ENCODE data around the gene MTHFS. TPM values are rescaled to one million over a fixed set of nuclear protein-coding genes. Genes with fewer than 3 reads are reported as not detected.
A peak's percentile ranks its signal among the peaks of the same experiment; 100 is the strongest.
"Not testable (repeated sequence)": the region's sequence is repeated elsewhere in the genome, so short reads cannot be mapped to it uniquely, and the experiment has no call there.

The MTHFS gene
- total RNA-seq (2014; rRNA removed; shearing (Covaris generic)): 17.5 and 19.0 TPM in 2 replicates

DNA sequence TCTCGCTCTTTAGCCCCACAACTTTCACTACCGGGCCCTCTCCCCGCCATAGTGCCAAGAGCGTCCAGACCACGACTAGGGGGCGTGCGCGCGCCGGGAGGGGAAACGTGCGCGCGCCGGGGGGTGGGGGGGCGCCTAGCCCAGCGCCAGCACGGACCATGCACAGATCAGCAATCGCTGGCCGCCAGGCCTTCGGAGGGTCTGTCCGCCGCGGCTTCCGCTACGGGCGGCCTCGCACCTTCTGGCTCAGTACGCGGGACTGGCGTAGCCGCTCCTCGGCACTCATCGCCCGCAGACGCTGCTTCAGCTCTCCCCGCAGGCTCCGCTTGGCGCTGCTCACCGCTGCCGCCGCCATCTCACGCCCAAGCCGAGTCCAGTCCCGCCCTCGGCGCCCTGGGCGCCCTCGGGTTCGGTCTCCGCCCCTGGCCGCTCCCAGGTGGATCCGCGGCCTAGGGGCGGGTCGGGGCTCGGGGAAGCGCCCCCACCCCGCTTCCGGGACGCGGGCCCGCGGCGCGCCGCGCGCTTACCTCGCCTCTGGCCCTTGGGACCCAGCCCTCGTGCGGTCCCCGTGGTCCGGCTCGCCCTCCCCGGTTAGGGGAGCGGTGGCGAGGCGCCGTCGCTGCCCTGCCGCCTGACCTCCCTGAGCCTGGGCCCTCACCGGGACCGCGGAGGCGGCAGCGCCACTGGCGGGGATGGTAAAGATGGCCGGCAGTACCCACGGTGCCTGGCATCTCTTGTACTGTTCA lies at the start of gene MTHFS:
TSS of gene MTHFS (minus strand) at position 381 of the 746 bp plus-strand sequence. CDS start at position 355, 26 bp downstream.
- Histone ChIP-seq H3K4me3 (peak within 1 kb of the TSS; percentile 77), H3K36me3 (no peaks in the 10 kb centered on the region), H3K9me3 (replicated peaks) (no peaks in the 10 kb centered on the region; the same call in 1 of the 2 replicates), H3K4me1 (peaks cover 4% of the 10 kb centered on the region; the same call in 1 of the 2 replicates), H3K27me3 (no peaks in the 10 kb centered on the region), H3K27ac (peak within 1 kb of the TSS; percentile 87)
- peak; percentile 79 to 86 for DNase-seq

DNA sequence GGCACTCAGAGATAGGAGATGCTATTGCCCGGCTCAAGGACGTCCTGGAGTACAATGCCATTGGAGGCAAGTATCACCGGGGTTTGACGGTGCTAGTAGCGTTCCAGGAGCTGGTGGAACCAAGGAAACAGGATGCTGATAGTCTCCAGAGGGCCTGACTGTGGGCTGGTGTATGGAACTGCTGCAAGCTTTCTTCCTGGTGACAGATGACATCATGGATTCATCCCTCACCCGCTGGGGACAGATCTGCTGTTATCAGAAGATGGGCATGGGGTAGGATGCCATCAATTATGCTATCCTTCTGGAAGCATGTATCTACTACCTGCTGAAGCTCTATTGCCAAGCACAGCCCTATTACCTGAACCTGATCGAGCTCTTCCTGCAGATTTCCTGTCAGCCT lies 47.8 kb upstream of the MTHFS start:
- Histone ChIP-seq H3K36me3 (no peaks in the 10 kb centered on the region), H3K27me3 (no peaks in the 10 kb centered on the region), H3K4me3 (no peak overlapping the region), H3K4me1 (no peaks in the 10 kb centered on the region), H3K9me3 (replicated peaks) (no peaks in the 10 kb centered on the region), H3K27ac (no peak overlapping the region)
- no peak for DNase-seq

DNA sequence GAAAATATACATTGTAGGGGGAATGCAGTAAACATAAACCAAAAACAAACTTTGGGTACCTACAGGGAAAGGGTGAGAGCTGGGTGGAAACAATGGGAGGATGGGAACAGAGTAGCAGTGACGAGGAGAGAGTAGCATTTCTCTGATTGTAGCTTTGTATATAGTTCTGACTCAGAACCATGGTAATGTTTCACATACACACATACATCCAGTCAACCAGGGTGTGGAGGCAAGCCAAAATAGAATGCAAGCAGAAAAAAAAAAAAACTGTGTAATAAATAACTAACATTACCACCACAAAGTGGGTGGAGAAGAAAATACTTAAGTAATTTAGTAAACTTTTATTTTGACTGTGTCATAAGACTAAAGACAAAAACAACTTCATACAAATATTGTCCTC lies 47.0 kb upstream of the MTHFS start:
- no peaks in the 10 kb centered on the region for H3K36me3 ChIP-seq
- H3K9me3 ChIP-seq (replicated peaks): no peaks in the 10 kb centered on the region
- no peaks in the 10 kb centered on the region for H3K4me1 ChIP-seq
- no peak for DNase-seq
- no peaks in the 10 kb centered on the region for H3K27me3 ChIP-seq
- no peak overlapping the region for H3K27ac ChIP-seq
- no peak overlapping the region for H3K4me3 ChIP-seq

DNA sequence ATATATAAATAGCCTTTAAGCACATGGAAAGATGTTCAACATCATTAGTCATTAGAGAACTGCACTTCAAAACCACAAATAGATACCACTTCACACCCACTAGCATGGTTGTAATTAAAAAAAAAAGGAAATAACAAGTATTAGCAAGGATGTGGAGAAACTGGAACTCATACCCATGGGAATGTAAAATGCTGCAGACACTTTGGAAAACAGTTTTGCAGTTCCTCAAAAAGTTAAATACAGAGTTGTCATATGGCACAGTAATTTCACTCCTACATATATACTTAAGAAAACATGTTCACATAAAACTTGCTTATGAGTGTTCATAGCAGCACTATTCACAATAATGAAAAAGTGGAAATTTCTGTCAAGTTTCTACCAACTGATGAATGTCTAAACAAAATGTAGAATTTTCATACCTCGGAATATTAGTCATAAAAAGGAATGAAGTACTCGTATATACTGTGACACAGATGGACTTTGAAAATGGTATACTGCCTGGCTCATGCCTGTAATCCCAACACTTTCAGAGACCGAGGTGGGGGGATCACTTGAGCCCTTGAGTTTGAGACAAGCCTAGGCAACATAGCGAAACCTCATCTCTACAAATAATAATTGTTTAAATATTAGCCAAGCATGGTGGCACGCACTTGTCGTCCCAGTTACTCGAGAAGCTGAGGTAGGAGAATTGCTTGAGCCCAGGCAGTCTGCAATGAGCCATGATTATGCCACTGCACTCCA lies 46.1 kb upstream of the MTHFS start:
- Histone ChIP-seq H3K4me3 (no peak overlapping the region), H3K36me3 (no peaks in the 10 kb centered on the region), H3K9me3 (replicated peaks) (no peaks in the 10 kb centered on the region), H3K27me3 (no peaks in the 10 kb centered on the region), H3K4me1 (no peaks in the 10 kb centered on the region), H3K27ac (no peak overlapping the region)
- DNase-seq: no peak

DNA sequence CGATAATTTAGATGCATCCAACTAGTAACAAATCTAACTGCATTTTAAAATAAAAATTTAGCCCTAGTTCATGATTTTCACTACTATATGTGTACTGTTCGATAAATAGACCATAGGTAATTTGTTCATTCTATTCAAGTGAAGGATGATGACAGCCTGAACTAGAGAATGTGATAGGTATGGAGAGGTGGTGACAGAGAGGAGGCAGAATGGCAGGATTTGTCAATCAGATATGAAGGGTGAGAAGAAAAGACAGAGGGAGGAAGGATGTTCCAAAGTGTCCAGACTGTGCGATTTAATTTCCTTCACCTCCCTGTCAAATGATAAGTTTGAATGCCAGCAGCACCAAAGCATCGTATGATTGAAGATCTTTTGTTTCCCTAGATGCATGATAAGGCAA lies 42.6 kb upstream of the MTHFS start:
- H3K27me3 ChIP-seq: no peaks in the 10 kb centered on the region
- no peaks in the 10 kb centered on the region for H3K36me3 ChIP-seq
- H3K4me1 ChIP-seq: no peaks in the 10 kb centered on the region
- no peak for DNase-seq
- no peaks in the 10 kb centered on the region for H3K9me3 ChIP-seq (replicated peaks)
- H3K27ac ChIP-seq: no peak overlapping the region
- H3K4me3 ChIP-seq: no peak overlapping the region

DNA sequence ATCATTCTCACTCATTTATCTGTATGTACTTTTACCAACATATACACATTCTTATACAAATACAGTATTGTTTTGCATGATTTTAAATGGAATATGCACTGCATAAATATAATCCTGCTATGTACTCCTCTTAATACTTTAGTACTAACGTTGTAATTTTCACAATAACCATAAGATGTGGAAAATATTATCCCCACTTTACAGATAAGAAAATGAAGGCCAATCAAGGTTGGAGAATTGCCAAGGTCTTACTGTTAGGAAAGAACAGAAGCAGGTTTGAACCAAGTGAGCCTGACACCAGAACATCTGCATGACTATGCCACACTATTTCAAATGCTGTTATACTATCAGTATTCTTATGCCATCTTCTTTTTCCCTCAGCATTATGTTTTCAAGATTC lies 41.3 kb upstream of the MTHFS start:
- Histone ChIP-seq H3K36me3 (no peaks in the 10 kb centered on the region), H3K4me3 (no peak overlapping the region), H3K4me1 (no peaks in the 10 kb centered on the region), H3K27ac (no peak overlapping the region), H3K27me3 (no peaks in the 10 kb centered on the region), H3K9me3 (replicated peaks) (no peaks in the 10 kb centered on the region)
- no peak for DNase-seq

DNA sequence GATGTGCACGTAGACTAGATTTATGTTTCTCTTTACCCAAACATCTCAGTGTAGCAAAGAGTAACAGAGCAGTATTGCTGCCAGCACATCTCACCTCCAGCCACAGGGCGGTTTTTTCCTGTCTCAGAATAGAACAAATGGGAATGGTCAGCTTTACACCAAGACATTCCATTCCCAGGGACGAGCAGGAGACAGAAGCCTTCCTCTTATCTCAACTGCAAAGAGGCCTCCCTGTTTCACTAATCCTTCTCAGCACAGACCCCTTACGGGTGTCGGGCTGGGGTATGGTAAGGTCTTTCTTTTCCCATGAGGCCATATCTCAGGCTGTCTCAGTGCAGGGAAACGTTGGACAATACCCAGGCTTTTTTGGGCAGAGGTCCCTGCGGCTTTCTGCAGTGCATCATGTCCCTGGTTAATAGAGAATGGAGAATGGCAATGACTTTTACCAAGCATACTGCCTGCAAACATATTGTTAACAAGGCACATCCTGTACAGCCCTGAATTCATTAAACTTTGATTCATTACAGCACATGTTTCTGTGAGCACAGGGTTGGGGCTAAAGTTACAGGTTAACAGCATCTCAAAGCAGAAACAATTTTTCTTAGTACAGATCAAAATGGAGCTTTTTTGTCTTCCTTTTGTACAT lies 38.9 kb upstream of the MTHFS start:
- not testable (repeated sequence) for H3K36me3 ChIP-seq; DNase-seq; H3K4me3 ChIP-seq; H3K27ac ChIP-seq; H3K4me1 ChIP-seq; H3K27me3 ChIP-seq; H3K9me3 ChIP-seq (replicated peaks)

DNA sequence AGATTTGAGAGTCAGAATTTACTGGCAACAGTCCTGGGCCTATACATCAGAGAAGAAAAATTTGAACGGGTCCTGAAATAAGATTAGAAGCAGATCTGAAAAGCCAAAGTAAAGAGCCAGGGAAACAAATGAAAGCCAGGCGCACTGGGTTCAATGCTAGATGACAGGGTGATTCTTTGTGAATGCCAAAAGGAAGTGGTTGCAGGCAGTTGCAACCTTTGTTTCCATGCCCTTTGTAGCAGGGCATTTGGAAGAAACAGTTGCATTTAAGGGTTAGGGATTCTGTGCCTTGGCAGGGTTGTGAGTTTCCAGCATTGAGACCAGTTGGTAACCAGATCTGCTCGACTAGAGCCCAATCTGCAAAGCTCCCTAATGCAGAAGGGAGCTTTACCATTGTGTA lies 36.4 kb upstream of the MTHFS start:
- no peaks in the 10 kb centered on the region for H3K27me3 ChIP-seq
- no peak overlapping the region for H3K27ac ChIP-seq
- no peak for DNase-seq
- no peaks in the 10 kb centered on the region for H3K36me3 ChIP-seq
- no peaks in the 10 kb centered on the region for H3K9me3 ChIP-seq (replicated peaks)
- no peaks in the 10 kb centered on the region for H3K4me1 ChIP-seq
- no peak overlapping the region for H3K4me3 ChIP-seq

DNA sequence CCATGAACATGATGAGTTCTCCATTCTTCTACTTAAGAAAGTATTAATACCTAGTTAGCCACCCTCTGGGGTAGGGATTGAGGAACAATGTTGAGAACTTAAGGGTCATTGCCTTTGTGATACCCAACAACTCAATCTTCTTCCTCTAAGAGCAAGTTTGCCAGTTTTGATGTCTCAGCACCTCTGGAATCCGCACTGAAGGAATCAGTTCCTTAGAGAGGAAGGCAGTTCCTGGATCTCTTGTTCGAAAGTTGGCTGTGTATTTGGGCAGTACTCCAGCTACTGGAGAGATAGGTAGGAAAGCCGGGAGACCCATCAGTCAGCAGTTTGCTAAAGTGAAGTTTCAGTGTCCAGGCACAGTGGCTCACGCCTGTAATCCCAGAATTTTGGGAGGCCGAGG lies 35.6 kb upstream of the MTHFS start:
- Histone ChIP-seq H3K4me1 (no peaks in the 10 kb centered on the region), H3K36me3 (no peaks in the 10 kb centered on the region), H3K27ac (no peak overlapping the region), H3K9me3 (replicated peaks) (no peaks in the 10 kb centered on the region), H3K27me3 (no peaks in the 10 kb centered on the region), H3K4me3 (no peak overlapping the region)
- DNase-seq: no peak

DNA sequence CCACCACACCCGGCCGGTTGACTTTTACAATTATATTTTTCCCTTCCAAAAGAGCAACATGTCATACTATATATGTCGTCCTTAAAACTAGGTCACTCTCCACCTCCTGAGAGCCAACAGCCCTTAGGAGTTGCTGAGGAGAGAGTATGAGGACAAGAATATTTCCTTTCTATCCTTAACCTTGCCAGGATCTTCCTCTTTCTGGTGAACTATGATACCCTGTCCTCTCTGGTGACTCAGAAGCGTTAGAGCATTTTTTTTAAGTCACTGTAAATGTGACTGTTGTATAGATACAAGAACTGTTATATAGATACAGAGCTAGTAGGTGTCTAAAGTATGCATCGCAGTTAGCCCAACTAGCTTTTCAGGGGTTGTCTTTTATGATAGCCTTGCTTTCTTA lies 33.7 kb upstream of the MTHFS start:
- Histone ChIP-seq H3K27me3 (no peaks in the 10 kb centered on the region), H3K4me1 (no peaks in the 10 kb centered on the region), H3K4me3 (no peak overlapping the region), H3K27ac (no peak overlapping the region), H3K36me3 (no peaks in the 10 kb centered on the region), H3K9me3 (replicated peaks) (no peaks in the 10 kb centered on the region)
- DNase-seq: no peak

DNA sequence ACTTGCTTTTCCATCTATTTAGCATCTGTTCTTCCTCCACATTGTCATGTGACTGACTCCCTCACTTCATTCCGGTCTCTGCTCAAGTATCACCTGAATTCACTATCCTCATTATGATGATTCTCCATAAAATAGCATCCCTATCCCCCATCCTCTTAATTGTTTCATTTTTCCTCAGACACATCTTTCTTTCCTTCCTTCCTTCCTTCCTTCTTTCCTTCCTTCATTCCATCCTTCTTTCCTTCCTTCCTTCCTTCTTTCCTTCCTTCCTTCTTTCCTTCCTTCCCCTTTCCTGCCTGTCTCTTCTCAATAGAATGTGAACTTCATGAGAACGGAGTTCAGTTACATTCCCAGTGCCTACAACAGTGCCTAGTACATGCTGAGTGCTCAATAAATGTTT lies 32.6 kb upstream of the MTHFS start:
- no peaks in the 10 kb centered on the region for H3K4me1 ChIP-seq
- no peaks in the 10 kb centered on the region for H3K9me3 ChIP-seq (replicated peaks)
- no peak overlapping the region for H3K27ac ChIP-seq
- no peaks in the 10 kb centered on the region for H3K36me3 ChIP-seq
- no peaks in the 10 kb centered on the region for H3K27me3 ChIP-seq
- no peak overlapping the region for H3K4me3 ChIP-seq
- no peak for DNase-seq

DNA sequence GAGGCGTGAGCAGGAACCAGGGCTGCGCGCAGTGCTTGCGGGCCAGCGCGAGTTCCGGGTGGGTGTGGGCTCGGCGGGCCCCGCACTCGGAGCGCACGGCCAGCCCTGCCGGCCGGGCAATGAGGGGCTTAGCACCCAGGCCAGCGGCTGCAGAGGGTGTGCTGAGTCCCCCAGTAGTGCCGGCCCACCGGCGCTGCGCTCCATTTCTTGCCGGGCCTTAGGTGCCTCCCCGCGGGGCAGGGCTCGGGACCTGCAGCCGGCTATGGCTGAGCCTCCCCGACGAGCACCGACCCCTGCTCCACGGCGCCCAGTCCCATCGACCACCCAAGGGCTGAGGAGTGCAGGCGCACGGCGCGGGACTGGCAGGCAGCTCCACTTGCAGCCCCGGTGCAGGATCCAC lies 29.3 kb upstream of the MTHFS start:
- not testable (repeated sequence) for H3K27me3 ChIP-seq; H3K27ac ChIP-seq; H3K4me3 ChIP-seq; DNase-seq; H3K9me3 ChIP-seq (replicated peaks); H3K36me3 ChIP-seq; H3K4me1 ChIP-seq

DNA sequence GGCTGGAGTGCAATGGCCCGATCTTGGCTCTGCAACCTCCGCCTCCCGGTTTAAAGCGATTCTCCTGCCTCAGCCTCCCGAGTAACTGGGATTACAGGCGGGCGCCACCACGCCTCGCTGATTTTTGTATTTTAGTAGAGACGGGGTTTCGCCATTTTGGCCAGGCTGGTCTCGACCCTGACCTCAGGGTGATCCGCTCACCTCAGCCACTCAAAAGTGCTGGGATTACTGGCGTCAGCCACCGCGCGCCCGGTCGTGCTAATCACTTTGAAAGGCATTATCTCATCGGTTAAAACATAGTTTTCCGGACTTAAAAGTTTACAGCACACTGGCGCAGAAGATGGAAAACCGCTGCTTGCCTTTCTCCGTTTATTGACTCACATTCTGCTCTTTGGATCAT lies 27.6 kb upstream of the MTHFS start:
- H3K27me3 ChIP-seq: no peaks in the 10 kb centered on the region
- peaks cover 8% of the 10 kb centered on the region; the same call in 1 of the 2 replicates for H3K36me3 ChIP-seq
- H3K9me3 ChIP-seq (replicated peaks): peaks cover 6% of the 10 kb centered on the region; the same call in 1 of the 2 replicates
- H3K4me3 ChIP-seq: peak overlapping the region; percentile 87
- no peak for DNase-seq
- H3K4me1 ChIP-seq: no peaks in the 10 kb centered on the region
- H3K27ac ChIP-seq: peak overlapping the region; percentile 55; the same call in 1 of the 2 replicates

DNA sequence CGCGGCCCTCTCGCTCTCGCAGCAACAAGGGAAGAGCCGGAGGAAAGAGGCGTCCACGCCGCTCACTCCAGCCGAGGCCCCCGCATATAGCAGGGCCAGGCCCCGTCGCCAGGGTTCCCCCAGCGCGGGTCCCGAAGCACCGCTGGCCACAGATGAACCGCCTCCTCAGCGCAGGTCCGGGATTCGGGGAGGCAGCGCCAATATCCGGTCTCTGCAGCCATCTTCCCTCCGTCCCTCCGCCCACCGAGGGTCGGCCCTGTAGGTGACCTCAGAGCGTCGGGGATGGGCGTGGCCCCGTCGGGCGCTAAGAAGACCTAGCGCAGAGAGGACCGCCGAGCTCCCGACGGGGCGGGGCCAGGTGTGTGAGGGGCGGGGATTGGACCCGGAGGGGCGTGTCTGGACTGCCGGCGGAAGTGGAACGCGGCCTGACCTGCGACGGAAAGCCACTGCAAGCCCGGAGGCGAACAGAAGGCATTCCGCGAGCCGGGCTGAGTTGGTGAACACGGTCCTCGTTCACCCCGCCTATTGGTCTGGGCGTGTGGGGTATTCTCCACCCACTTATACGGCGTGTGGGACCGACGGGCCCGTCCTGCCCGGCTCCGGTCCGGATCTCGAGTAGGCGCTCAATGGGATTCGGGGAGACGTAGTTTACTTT lies 26.8 kb upstream of the MTHFS start:
- peak overlapping the region; percentile 55 for H3K27ac ChIP-seq
- peaks cover 6% of the 10 kb centered on the region; the same call in 1 of the 2 replicates for H3K9me3 ChIP-seq (replicated peaks)
- no peaks in the 10 kb centered on the region for H3K27me3 ChIP-seq
- peak overlapping the region; percentile 87 for H3K4me3 ChIP-seq
- peaks cover 8% of the 10 kb centered on the region; the same call in 1 of the 2 replicates for H3K36me3 ChIP-seq
- H3K4me1 ChIP-seq: no peaks in the 10 kb centered on the region
- DNase-seq: peak; percentile 92 to 94

Data from SJCRH30 (cell line).